Stimulated activated CD8-positive, alpha-beta memory T cell treated with anti-CD3 and anti-CD28 coated beads, Interleukin-12 subunit alpha, Interleukin-12 subunit beta, amount 100 ng/mL, for 1 hour (primary cell): Measurements from ENCODE around the gene RPL27.
"Not testable (repeated sequence)": the region's sequence is repeated elsewhere in the genome, so short reads cannot be mapped to it uniquely, and the experiment has no call there.

Experiments used
- DNase-seq: peaks from one replicate; pipeline ENCODE4 v3.0.0-alpha.2; 2020; ENCODE audit warnings: low read depth

RPL27 gene

GRCh38 chr17:42993913-42994312, 4.3 kb upstream of the RPL27 start:
- not testable (repeated sequence) for DNase-seq

- DNase-seq: no peak
Measured at GRCh38 chr17:42997390-42997983, 732 bp upstream of the RPL27 start.

- no peak for DNase-seq
Measured at GRCh38 chr17:42999003-42999525, 845 bp downstream of the RPL27 start.

- not testable (repeated sequence) for DNase-seq
Measured at GRCh38 chr17:43000894-43001293, 2.7 kb downstream of the RPL27 start.

GRCh38 chr17:43003542-43004172, 5.4 kb downstream of the RPL27 start:
- no peak for DNase-seq

GRCh38 chr17:43006639-43007551, 8.7 kb downstream of the RPL27 start, which contains the start of gene IFI35:
TSS of gene IFI35 (plus strand) at chr17:43006784. CDS start at chr17:43006948, 164 bp downstream.
- peak; percentile 77 for DNase-seq

GRCh38 chr17:43010667-43011308, 12.6 kb downstream of the RPL27 start:
- DNase-seq: no peak

- no peak for DNase-seq
Measured at GRCh38 chr17:43011728-43012472, 13.7 kb downstream of the RPL27 start.

- no peak for DNase-seq
Measured at GRCh38 chr17:43013296-43013695, 15.1 kb downstream of the RPL27 start.

- DNase-seq: no peak
Measured at GRCh38 chr17:43014020-43014648, 15.9 kb downstream of the RPL27 start.

GRCh38 chr17:43014649-43015542, 16.7 kb downstream of the RPL27 start:
- DNase-seq: no peak

GRCh38 chr17:43015579-43015978, 17.4 kb downstream of the RPL27 start:
- DNase-seq: no peak

GRCh38 chr17:43016216-43016615, 18.0 kb downstream of the RPL27 start:
- DNase-seq: no peak

- no peak for DNase-seq
Measured at GRCh38 chr17:43018008-43018853, 20.0 kb downstream of the RPL27 start.

- DNase-seq: no peak
Measured at GRCh38 chr17:43018932-43019331, 20.7 kb downstream of the RPL27 start.

- DNase-seq: no peak
Measured at GRCh38 chr17:43019418-43019817, 21.2 kb downstream of the RPL27 start.

GRCh38 chr17:43020030-43020621, 21.9 kb downstream of the RPL27 start:
- DNase-seq: no peak
